ENCODE data around the gene INVS. TPM values are rescaled to one million over a fixed set of nuclear protein-coding genes. Genes with fewer than 3 reads are reported as not detected.

The INVS gene
- total RNA-seq, 1 donor from 2014 or later, result 29.1 TPM

- DNase-seq, result no peak
Observed at GRCh38 chr9:100281066-100281465, 182.0 kb downstream of the INVS start.

DNA sequence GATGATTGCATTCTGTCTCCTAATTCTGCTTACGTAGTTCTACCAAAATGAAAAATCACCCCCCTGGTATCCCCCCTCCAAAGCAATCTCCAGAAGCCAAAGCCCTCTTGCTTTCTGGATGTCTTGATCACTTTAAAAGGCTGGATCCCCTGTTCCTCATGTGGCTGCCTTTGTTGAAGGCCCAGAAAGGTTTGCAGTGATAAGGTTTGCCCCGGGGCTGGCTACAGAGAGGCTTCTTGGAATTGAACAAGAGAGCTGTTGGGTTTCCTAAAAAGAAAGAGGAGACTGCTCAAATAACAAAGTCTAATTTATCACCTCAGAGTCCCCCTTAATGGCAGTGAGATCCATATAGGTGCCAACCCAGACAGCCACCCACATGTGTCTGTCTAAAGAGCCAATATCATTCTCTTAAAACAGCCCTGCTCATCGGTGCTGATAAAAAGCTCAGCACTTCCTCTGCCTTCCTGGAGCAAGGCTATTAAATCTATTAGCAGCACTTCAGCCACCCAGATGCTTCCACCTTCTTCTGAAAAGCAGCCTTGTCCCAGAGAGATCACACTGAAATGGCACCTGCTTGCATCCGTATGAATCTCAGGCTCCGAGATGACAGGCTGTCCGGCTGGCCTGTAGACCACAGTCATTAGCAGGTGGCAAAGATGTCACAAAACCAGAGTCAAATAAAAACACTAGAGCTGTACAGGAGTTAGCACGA is 182.8 kb downstream of the INVS start:
- no peak for DNase-seq

- no peak for DNase-seq
Observed at GRCh38 chr9:100282388-100282719, 183.3 kb downstream of the INVS start.

DNA sequence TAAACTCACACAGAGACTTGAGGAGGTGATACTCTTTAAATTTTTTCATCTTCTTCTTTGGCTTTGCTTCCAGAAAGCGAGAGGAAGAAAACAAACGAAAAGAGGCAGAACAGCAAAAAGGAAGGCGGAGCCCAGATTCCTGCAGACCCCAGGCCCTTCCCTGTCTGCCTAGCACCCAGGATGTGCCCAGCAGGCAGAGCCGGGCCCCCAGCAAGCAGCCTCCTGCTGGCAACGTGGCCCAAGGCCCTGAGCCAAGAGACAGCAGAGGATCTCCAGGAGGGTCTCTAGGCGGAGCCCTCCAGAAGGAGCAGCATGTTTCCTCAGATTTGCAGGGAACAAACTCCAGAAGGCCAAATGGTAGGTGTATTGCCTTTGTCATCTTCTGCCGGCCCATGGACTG is 185.2 kb downstream of the INVS start:
- no peak for DNase-seq

GRCh38 chr9:100285080-100285479 is 186.0 kb downstream of the INVS start:
- no peak for DNase-seq

- DNase-seq, result no peak
Observed at GRCh38 chr9:100285601-100286000, 186.6 kb downstream of the INVS start.

GRCh38 chr9:100286257-100286656 is 187.2 kb downstream of the INVS start:
- DNase-seq, result no peak

- DNase-seq, result no peak
Observed at GRCh38 chr9:100287186-100287585, 188.1 kb downstream of the INVS start.

DNA sequence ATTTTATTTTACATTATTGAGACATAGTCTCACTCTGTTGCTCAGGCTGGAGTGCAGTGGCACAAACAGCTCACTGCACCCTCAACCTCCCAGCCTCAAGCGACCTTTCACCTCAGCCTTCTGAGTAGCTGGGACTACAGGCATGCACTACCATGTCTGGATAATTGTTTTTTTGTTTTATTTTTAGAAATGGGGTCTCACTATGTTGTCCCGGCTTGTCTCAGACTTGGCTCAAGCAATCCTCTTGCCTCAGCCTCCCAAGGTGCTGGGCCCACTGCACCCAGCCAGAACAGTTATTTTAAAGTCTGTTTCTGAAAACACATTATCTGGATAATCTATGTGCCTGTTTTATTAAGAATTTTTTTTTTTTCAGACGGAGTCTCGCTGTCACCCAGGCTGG is 191.7 kb downstream of the INVS start:
- no peak for DNase-seq

DNA sequence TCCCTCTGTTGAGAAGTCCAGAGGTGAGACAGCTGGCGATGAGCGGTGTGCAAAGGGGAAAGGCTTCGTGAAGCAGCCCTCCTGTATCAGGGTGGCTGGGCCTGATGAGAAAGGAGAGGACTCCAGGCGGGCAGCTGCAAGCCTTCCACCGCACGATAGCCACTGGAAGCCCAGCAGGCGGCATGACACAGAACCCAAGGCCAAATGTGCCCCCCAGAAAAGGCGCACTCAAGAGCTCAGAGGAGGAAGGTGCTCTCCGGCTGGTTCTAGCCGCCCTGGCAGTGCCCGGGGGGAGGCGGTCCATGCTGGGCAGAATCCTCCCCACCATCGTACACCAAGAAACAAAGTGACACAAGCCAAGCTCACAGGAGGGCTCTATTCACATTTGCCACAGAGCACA is 193.4 kb downstream of the INVS start:
- no peak for DNase-seq

DNA sequence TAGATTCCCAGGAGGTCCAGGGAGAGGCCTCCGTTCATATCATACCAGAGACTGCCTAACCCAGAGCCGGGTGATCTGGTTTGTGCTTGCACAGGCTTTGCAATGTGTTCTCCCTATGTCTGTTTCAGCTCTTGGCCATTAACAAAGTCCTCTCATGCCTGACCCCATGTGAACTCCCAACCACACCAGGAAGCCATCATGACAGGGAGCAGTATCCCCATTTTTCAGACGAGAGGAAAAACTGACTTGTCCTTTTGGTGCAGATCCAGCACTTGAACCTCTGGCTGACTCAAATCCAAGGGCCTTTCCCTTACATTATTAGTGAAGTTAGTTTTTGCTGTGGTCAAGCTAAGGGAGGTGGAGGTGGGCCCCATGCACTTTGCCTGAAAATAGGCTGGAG is 195.3 kb downstream of the INVS start:
- DNase-seq, result no peak

GRCh38 chr9:100294806-100295205 is 195.8 kb downstream of the INVS start:
- no peak for DNase-seq

- DNase-seq, result no peak
Observed at GRCh38 chr9:100295240-100295639, 196.2 kb downstream of the INVS start.

DNA sequence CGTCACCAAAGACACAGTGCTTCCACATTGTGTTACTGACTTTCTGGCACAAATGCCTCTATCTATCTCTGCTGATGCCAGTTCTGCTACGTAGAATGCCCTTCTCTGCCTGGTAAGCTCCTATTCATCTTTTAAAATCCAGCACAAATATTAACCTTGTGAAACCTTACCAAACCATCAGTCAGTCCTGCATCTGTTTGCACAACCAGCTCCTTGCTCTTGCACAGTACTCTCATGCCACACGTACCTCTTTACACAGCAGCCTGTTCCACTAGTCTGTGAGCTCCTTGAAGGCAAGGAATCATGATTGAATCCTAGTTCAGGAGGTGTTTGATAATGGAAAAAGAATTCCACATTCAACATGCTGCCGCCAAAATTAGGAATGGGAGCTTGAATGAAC is 197.4 kb downstream of the INVS start:
- no peak for DNase-seq

GRCh38 chr9:100298378-100298777 is 199.3 kb downstream of the INVS start:
- DNase-seq, result no peak

DNA sequence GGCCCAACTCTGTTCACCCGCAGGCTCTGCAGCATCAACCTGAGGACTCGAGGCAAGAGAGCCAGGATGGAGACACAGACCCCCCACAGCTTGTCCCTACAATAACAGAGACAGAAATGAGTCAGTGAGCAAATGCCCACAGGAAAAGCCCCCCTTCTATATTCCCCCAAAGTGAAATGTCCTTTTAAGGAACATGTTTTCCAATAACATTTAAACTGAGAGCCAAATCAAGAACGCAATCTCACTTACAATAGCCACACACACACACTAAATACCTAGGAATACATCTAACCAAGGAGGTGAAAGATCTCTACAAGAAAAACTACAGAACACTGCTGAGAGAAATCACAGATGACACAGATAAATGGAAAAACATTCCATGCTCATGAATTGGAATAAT is 204.7 kb downstream of the INVS start:
- no peak for DNase-seq

GRCh38 chr9:100306283-100306682 is 207.2 kb downstream of the INVS start:
- DNase-seq, result no peak

- no peak for DNase-seq
Observed at GRCh38 chr9:100307080-100307479, 208.0 kb downstream of the INVS start.

- DNase-seq, result no peak
Observed at GRCh38 chr9:100308965-100309564, 210.0 kb downstream of the INVS start.

DNA sequence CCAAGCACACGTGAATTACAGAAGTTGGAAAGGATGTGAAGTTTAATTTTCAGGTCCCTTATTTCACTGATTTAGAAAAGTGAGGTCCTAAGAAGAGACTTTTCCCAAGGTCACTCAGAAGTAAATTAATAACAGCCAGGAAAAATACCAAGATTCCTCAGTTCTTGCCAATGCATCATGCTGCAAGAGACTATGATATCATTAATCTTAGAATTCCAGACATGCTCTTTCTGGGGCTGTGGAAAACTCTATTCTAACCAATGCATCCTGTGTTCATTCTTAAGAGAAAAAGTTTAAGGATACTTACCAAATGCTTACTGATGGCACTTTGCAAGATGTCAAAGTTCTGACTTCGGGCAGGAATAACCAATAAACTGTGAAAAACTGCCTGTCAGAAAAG is 210.9 kb downstream of the INVS start:
- DNase-seq, result no peak

GRCh38 chr9:100315561-100315960 is 216.5 kb downstream of the INVS start:
- DNase-seq, result no peak

- no peak for DNase-seq
Observed at GRCh38 chr9:100317706-100318105, 218.7 kb downstream of the INVS start.

DNA sequence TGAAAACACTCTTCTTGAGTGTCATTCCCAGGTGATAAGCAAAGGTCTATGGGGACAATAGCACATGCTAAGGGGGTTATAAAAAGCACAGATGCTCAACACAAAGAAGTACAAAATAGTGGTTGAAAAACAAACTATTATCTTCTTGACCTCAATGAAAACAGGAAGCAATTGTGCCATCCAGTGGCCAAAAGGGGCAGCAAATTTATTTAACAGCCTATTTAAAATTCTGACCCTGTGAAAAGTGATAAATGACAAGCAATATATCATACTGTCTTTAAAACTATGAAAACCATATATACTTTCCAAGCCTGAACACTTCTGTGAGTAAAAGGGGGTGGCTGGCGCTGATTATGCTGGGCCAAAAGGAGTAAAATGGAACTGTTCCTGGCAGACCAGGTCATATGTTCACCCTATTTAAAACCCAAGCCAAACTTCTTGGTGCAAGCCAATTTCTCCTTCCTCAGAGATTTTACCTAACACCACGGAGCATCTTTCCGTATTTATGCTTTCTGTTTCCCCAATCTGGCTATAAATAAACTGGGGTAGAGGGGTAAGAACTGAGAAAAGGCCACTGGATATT is 224.0 kb downstream of the INVS start:
- no peak for DNase-seq

DNA sequence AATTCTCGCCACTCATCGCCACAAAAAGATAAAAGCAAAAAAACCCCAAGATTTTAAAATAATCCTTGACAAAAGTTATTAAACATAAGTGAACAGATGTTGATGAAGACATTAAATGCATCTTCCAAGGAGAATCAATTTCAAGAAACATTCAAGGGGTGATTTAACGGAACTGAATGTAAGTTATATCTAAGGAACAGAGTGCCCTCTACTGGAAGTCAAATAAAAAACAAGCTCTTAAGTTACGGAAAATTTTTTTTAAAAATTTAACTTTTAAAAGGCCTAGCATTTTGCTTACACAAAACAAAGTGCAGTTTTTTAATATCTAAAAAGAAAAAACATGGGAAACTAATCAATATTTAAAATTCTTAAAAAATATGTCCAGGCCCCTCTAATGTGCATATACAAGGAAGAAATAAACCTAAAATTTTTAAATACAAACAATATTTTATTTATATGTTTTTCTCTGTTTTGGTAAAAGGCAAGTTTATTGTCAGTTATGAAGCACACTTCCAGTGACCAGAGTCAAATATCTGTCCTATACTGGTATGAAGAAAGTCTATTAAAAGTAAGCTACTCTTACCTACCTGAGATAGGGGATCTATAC is 225.7 kb downstream of the INVS start:
- no peak for DNase-seq
